Heart left ventricle (tissue), 13 donors: ENCODE results near the gene SPTB.

Experiments
- CTCF ChIP-seq, 12 donors: fragments of 200-600 bp; sonication (generic) in 4 of 12; IDR thresholded peaks; one replicate each; pipeline versions ENCODE4 v1.5.0 to v1.8.0; 2018 to 2022; ENCODE audit warnings: antibody characterized with exemption in 12 of 12, mild to moderate bottlenecking in 5 of 12
- POLR2A ChIP-seq, 2 donors: fragments of 450-650 bp; IDR thresholded peaks; one replicate each; pipeline ENCODE4 v1.6.1; 2017; ENCODE audit warnings: antibody characterized with exemption in 2 of 2, mild to moderate bottlenecking in 2 of 2, moderate library complexity in 2 of 2
- donor health status: ischemic (EF 13 %, LVEDD 7.1; RV severe dilation, severe dysfunction).
- donor health status: DM: no; HTN: yes; CAD: no.
- donor health status: DM: no; HTN: no; CAD: no.
- donor health status: ischemic (EF 25% LVEDD 6.9; RV normal size, moderate dysfunction).
- donor health status: ischemic (EF 25% LVEDD 5.7; RV mildly dilated, moderate dysfunction).
- donor health status: ischemic (EF 35%, LVEDD 5.7; RV mildly dilated, moderate dysfunction).
- donor health status: nonischemic (EF 11% LVEDD 7.7; RV severe dilation, severe dysfunction).
- donor health status: DM: yes; HTN: yes; CAD: no.
- donor health status: PGD.
- donor health status: ischemic (EF 29% LVEDD 5.4; RV normal size, mild dysfunction).
- donor health status: nonischemic (EF 23%, LVEDD 6.1; RV moderate dilation, normal function).

- TF ChIP-seq CTCF (IDR thresholded peaks at IDR 0.05) (no peak), POLR2A (IDR thresholded peaks at IDR 0.05) (no peak)
Measured at GRCh38 chr14:64865109-64865508, 14.6 kb downstream of the SPTB start.
